ENCODE measurements around the gene TMEM108.

Gene TMEM108

DNA sequence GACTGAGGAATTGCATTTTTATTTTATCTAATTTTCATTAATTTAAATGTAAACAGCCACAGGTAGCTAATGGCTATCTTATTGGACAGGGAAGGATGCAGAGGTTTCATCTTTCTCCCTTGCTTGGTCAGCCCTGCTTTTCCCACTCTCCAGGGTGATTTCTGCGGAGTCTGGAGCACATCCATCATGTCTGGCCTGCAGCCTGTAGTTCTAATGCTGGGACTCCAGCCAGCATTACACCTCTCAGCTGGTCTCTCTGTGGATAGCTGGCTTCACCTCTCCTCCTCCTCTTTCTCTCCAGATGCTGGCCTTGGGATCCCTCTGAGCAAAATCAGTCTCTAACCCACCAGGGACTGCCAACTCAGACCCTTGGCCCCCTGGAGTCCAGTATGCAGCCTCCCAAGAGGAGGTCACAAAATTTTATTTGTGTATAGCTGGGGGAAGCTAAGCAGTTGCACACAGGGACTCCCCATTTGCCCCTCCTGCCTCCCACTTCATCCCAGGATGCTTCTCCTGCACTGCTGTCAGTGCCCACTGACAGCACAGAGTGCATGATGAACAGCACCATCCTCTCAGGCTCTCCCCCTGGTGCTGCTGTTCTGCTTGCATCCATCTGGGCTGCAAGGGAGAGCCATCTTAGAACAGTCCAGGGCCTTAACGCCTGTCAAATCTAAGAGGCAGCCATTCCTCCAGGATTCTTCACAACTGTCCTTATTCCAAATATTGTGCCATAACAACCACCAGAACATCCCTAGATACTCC, 363.4 kb downstream of the TMEM108 start:
- in situ Hi-C loops (cut with MboI; ENCODE audit: low sequenced_read_pairs) = no loop called here

DNA sequence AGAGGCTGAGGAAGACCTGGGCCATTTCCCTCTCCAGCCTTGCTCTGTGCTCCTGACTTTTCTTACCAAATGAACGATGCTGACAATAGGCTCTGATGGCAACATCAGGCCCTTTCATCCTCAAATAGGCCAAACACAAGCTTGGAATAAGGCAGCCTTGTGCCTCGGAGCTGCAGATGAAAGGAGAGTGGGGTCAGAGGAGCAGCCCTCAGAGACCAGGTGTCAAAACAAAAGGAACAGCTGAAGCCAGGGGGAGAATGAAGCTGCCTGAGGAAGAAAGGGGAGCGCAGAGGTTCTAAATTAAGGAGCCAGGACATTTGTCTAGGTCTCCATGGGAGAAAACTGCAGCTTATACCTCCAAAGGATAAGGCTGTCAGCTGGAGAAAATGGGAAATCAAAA, 366.7 kb downstream of the TMEM108 start:
- in situ Hi-C loops (cut with MboI; ENCODE audit: low sequenced_read_pairs) = no loop called here

DNA sequence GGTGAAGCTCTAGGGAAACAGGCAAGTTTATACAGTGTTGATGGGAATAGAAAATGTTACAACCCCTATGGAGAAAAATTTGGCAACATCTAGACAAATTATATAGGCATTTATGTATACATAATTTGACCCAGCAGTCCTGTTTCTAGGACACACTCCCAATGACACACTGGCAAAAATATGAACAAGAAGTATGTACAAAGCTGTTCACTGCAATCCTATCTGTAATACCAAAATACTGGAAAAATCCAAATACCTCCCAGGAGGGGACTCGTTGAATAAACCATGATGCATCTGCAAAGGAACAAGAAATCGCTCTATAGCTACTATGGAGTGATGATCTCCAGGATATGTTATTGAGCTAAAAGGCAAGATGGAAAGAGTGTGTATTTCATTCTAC, 370.2 kb downstream of the TMEM108 start:
- in situ Hi-C loops (cut with MboI; ENCODE audit: low sequenced_read_pairs) = no loop called here

DNA sequence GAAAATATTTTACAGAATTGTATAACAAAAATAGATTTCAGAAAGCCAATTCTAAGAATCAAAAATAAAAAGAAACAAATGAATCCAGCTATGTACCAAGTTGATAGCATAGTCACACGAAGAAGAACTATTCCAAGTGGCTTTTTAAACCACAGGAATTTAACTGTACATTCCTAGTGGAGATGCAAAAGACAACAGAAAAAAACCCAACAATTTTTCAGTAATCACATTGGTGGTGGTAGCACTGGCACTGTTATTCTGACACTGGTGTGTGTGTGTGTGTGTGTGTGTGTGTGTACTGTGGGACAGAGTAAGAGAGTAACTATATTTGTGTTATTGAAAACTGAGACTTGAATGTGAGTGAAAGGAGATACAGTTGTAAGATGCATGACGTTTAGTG, 370.8 kb downstream of the TMEM108 start:
- in situ Hi-C loops (cut with MboI; ENCODE audit: low sequenced_read_pairs) = no loop called here

DNA sequence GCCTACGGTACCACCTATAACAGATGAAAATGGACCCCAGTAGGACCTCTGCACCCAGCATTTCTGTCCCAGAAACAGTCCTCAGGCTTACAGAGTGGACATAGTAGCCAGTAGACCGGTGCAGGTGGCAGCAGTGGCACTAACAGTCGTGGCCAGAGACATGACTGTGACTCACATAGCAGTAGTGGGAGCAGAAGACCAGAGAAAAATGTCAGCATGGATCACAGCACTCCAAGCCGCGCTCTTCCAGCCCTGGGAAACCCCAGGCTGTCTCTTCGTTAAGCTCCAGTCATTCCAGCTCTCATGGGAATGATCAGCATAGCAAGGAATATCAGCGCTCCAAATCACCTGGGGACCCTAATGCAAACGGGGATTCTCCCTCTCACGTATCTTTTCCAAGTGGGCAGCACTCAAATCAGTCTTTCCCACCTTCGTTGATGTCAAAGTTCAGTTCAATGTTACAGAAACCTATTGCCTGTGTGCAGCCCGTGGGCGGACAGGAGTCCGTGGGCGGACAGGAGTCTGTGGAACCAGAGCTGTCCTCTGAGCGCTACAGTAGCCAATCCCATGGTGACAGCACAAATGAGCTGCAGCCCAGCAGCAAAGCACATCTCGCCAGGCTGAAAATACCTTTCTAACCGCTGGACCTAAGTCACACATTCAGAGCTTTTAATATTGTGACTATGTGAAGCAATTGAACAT, 372.2 kb downstream of the TMEM108 start:
- in situ Hi-C loops (cut with MboI; ENCODE audit: low sequenced_read_pairs) = no loop called here

DNA sequence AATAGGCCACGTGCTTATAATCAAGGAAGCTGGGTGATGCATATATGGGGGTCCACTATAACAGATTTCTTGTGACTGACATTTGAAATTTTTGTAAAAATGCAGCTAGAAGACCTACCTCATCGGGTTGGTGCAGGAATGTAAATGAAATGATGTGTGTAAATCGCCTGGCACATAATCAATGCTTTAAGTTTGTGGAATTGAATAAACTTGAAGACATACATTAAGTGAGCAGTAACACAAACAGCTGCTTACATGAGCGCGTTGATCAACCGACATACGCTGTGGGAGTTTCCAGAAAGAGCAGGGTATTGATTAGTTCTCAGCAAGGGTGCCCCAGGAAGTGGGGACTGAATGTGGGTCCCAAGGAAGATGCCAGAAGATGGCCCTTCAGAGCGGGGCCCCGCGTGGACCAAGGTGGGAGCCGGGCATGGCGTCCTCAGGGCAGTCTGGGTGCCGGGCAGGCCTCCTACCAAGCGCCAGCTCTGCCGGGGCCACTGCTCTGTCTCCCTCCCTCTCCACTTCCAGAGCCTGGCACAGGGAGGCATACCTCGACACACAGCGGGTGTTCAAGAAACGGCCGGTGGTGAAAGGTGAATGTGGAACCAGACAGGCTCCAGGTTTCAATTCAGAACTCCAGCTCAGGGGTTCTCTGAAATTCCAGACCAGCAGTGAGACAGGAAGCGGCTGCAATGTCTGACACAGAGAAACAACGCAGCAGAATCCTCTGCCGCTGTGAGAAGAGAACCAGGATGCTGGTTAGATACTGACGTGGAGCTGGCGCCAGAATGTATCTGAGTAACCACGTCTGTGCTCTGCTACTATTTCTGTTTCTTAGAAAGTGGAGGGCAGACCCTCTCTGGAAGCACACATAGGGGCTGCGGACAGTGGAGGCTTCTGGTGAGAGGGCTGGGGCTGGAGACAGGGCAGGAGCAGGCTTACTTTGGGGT, 374.3 kb downstream of the TMEM108 start:
- in situ Hi-C loops (cut with MboI; ENCODE audit: low sequenced_read_pairs) = no loop called here

DNA sequence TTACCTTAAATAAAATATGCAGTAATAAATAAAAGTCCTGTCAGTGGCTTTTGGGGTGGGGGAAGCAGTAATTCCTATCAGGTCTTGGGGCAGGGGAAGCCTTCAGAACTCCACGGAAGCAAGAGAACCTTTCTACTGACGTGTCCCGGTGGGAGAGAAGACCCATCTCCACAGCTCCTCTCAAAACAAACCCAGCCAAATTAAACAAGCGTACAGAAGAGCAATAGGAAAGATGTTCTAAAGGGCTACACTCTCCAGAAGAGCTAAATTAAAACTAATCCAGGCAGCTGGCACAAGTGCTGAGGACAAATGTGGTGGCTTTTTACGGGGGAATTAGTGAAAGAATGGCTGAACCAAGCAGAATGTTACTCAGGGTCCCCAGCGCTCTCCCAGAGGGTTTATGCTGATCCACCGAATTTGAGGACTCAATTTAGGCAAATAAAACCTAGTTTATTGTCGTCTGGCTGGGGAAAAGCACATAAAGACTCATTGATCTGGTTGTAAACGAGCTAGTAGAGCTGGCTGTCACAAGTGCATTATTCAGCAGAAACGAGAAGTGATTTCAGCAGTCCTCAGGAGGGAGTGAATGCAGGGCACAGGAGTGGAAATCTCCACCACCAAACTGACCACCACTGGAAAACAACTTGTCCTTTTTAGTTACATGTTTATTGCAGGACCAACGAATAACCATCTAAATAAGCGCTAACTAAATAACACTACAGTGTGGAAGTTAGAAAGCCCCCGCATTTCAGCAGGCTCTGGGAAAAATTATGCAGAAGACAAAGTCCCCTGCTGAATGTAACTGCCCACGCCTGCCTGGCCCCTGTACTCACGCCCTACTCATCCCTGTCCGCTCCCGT, 375.2 kb downstream of the TMEM108 start:
- in situ Hi-C loops (cut with MboI; ENCODE audit: low sequenced_read_pairs) = no loop called here

DNA sequence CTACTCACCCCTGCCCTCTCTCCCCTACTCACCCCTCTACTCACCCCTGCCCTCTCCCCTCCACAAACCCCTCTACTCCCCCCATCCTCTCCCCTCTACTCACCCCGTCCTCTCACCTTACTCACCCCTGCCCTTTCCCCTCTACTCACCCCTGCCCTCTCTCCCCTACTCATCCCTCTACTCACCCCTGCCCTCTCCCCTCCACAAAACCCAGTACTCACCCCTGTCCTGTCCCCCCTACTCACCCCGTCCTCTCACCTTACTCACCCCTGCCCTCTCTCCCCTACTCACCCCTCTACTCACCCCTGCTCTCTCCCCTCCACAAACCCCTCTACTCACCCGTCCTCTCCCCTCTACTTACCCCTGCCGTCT, 375.8 kb downstream of the TMEM108 start:
- in situ Hi-C loops (cut with MboI; ENCODE audit: low sequenced_read_pairs) = no loop called here

DNA sequence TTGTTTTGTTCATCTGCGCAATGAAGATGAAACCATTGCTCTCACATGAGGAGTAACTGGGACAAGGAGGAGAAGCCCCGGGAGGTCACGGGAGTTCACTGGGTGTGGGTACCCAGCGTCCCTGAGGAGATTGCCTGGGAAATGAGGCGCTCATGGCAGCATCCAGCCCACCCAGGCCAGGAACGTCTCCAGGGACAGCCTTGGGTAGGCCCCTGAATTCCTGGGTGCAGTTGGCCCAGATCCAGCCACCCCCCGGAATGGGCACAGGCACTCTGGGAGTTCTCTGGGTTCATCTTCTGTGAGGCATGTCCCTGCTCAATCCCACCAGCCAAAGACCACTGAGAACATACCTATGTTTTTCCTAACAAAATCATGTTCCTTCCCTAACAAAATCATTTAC, 380.2 kb downstream of the TMEM108 start:
- in situ Hi-C loops (cut with MboI; ENCODE audit: low sequenced_read_pairs) = no loop called here

DNA sequence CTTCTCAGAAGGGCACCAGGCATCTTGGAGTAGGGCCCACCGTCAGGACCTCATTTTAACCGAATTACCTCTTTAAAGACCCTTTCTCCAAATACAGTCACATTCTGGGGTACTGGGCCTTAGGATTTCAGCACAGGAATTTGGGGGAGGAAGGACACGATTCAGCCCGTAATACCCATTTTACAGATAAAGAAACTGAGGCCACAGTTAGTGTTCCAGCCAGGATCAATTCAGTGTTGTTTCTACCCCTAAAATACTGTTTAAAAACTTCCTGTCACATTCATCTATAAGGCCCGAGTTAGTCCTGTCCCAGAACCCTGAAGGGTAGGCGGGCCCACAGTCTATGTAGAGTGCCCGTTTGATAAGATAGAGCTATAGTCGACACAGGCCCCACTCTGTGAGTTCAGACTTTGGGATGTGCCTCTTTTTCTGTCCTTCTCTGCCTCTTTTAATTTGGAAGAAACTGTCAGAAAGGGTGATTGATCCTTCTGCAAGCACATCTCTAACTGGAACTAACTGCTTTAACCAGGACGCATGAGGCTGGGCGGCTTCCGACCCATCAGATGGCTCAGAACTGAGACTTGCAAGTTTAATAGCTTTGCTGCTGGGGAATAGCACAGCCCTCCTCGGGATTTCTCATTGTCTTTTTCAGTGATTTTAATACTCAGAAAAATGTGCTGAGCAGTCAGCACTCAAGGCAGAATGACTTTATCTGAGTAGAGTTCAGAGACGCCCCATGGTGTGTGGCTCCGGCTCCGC, 381.1 kb downstream of the TMEM108 start:
- in situ Hi-C loops (cut with MboI; ENCODE audit: low sequenced_read_pairs) = no loop called here

DNA sequence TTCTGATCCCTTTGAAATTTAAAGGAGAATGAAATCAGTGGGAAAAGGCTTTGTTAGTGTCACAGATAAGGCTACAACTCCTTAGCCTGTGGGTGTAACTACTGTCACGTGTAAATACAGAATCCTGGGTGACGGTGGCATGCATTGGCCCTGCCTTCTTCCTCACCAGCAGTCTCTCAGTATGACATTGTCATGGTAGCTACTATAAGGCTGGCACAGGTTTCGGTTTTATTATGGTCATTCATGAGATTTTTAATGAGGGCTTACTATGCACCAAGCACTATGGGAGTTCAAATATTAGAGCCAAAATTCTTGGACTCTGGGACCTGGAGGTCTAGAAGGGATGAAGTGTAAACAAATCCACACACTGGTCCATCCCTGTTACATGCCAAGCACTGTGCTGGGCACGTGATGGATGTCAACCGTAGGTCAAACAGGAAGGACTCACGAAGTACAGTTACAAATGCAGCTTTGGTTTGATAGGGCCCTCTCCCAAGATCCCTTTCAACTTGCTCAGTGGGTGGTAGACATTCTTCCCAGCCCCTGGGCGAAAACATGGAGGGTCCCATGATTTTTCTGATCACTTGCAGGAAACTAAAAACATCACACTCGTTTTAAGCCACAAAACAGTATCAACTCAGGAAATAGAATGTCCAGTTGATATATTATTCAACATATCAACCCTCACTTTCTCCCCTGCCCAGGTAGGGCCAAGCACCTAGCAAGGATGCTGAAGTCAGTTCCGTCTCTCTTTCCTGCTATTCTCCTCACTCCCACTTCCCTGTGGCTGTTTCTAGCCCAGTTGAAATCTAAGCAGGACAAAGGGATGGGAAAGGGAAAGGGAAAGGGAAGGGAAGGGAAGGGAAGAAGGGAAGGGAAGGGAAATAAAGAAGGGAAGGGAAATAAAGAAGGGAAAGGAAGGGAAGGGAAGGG, 387.0 kb downstream of the TMEM108 start:
- in situ Hi-C loops (cut with MboI; ENCODE audit: low sequenced_read_pairs) = no loop called here

DNA sequence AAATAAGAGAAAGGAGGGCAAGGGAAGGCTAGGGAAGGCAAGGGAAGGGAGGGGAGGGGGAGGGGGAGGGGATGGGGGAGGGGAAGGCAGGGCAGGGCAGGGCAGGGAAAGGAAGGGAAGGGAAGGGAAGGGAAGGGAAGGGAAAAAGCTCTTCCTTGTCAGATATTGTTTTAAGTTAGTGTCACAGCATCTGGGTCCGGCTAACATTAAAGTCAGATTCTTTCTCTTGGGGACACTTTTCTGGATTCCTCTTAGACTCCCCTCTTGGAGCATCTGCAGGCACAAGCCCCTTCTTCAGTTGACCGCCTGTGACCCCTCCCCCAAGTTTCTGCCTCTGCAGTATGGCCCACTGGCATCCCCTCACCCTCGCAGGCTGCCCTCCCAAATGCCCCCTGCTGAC, 387.7 kb downstream of the TMEM108 start:
- in situ Hi-C loops (cut with MboI; ENCODE audit: low sequenced_read_pairs) = no loop called here

DNA sequence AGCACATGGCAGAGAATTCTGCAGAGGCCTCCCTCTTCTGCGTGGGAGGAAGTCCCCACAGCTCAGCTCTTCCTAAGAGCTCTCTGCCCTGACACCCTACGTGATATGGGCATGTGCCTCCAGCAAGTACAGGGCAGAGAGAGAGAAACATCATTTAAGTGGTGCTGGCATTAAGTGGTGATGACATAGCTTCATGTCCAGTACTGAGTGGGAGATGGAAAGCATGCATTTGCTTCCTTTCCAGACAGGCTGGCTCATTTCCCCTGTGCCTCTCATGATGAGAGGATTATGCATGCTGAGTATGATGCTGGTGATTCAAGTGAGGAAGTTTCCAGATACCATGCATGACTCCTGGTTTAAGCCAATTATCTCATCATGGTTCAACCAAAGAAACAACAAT, 388.5 kb downstream of the TMEM108 start:
- in situ Hi-C loops (cut with MboI; ENCODE audit: low sequenced_read_pairs) = no loop called here

DNA sequence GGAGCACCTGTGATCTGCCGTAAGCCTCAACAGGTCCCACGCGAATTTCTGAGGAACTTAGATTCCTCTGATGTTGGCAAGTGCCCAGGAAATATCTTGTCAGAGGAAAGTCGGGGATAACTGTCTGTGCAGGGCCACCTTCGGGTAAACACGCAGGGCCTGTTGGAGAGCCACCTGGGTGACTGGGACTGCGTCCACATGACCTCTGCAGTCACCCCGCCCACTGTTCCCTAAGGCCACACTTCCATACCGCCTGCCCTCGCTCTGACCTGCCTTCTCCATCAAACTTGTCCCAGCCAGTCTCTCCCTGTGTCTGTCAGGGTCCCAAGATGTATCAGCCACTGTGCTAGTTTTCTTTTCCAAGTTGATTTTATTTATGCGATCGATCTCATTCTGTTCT, 390.4 kb downstream of the TMEM108 start:
- in situ Hi-C loops (cut with MboI; ENCODE audit: low sequenced_read_pairs) = no loop called here

DNA sequence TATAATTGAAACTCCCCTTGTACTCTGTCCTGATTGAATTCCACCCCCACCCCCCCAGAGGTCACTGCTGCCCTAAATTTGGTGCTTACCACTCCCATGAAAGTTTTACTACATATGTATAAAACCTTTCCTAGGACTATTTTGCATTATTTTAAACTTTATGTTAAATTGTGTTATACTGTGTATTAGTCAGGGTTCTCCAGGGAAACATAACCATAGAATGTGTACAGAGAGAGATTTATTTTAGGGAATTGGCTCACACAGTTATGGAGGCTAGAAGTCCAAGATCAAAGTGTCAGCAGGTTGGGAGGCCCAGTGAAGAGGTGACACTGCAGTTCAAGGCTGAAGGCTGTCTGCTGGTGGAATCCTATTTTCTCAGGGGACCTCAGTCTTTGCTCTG, 390.9 kb downstream of the TMEM108 start:
- in situ Hi-C loops (cut with MboI; ENCODE audit: low sequenced_read_pairs) = no loop called here

DNA sequence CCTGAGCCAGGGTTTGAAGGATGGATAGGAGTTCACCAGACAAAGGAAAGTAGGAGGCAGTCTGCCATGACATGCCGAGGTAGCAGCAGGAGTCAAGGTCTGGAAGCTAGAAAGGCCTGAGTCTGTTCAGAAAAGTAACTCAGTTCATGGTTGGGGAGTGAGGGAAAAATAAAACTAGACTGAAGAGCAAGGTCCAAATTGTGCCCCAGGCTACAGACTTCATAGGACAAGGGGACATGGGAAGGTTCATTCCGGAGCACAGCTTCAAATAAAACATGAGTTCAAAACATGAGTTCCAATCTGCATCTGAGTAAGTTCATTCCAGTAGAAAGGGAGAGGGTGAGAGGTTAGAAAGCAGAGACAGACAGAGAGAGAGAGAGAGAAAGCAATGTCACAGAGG, 401.4 kb downstream of the TMEM108 start:
- in situ Hi-C loops (cut with MboI; ENCODE audit: low sequenced_read_pairs) = no loop called here

DNA sequence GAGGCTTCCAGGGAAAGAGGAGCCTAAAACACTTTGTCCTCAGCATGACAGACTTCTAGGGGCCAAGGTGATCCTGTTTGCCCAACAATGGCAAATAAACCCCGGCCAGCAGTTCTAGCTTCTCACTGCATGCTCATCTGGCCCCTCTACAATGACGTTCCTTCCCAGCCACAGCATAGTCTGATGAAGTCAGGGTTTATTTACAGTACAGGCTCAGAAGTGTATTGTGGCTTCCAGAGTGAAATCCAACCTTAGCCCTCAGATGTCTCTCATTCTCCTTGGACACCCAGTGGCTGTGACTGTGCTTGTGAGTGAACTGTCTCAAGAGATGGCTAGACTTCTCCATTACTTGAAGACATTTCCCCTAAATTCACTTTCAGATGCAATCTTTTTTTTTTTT, 402.5 kb downstream of the TMEM108 start:
- in situ Hi-C loops (cut with MboI; ENCODE audit: low sequenced_read_pairs) = no loop called here

DNA sequence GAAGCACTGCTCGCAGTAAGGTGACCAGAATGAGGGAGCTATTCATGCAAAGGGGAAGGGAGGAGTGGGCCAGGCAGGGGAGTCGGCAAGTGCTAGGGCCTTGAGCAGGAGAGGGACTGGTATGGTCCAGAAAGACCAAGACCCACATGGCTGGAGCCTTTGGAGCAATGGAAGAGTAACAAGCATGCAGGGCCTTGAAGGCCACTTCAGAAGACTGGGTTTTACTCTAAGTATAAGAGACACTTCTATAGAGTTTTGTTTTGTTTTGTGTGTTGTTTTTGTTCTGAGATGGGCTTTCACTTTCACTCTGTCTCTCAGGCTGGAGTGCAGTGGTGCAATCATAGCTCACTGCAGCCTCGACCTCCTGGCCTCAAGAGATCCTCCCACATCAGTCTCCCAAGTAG, 403.7 kb downstream of the TMEM108 start:
- in situ Hi-C loops (cut with MboI; ENCODE audit: low sequenced_read_pairs) = no loop called here

DNA sequence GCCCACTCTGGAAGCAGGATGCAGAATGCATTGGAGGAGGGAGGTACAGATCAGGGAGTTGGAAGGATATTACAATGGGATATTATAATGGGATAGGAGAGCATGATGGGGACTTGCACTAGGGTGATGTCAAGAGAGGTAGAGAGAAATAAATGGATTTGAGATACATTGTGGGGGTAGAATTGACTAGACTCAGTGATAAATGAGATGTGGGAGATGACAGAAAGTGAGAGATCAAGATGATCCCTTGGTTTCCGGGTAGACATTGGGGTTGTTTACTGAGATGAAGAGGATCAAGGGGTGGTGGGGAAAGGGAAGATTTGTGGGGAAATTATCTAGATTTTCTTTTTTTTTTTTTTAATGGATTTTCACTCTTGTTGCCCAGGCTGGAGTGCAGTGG, 404.3 kb downstream of the TMEM108 start:
- in situ Hi-C loops (cut with MboI; ENCODE audit: low sequenced_read_pairs) = no loop called here
